ENCODE results near the gene EEF1A2. TPM values are rescaled to one million over a fixed set of nuclear protein-coding genes. Genes with fewer than 3 reads are reported as not detected.

Gene EEF1A2
- total RNA-seq, 1 donor from 2014 or later: 37.6 TPM

GRCh38 chr20:63484651-63485403, 14.1 kb downstream of the EEF1A2 start:
- H4K20me1 ChIP-seq (ENCODE audit: insufficient read depth, low read length): peaks cover 7% of the 10 kb centered on the region
- Mint-ChIP-seq H3K27ac (ENCODE audit: unreplicated experiment) (no peak overlapping the region), H3K4me1 (ENCODE audit: low read depth, unreplicated experiment) (no peaks in the 10 kb centered on the region), H3K36me3 (ENCODE audit: low read depth, unreplicated experiment) (peaks cover 2% of the 10 kb centered on the region), H3K27me3 (ENCODE audit: low read depth, unreplicated experiment) (peaks cover 39% of the 10 kb centered on the region), H3K9me3 (ENCODE audit: unreplicated experiment) (peaks cover 2% of the 10 kb centered on the region), H3K4me3 (ENCODE audit: unreplicated experiment) (no peak overlapping the region)
- no peak overlapping the region for H3K4me2 ChIP-seq (ENCODE audit: low read length)
- H3K9ac ChIP-seq (ENCODE audit: low read length): no peak overlapping the region
- no peak overlapping the region for H3K4me3 ChIP-seq (ENCODE audit: insufficient read depth, low read depth, low read length)
- H3K27me3 ChIP-seq (ENCODE audit: insufficient read depth, low read length): peaks cover 7% of the 10 kb centered on the region
- no peak overlapping the region for H3K27ac ChIP-seq (ENCODE audit: low read depth, low read length)
- H3K9me3 ChIP-seq (ENCODE audit: insufficient read depth, low read depth, low read length): no peaks in the 10 kb centered on the region
- TF ChIP-seq EZH2 (IDR thresholded peaks at IDR 0.05; ENCODE audit: insufficient read depth, low read length) (no peak), CTCF (IDR thresholded peaks at IDR 0.05; ENCODE audit: insufficient read depth, low read depth, low read length) (no peak)
- H3K4me1 ChIP-seq (ENCODE audit: insufficient read depth, low read length): peaks cover 3% of the 10 kb centered on the region
- H3K79me2 ChIP-seq (ENCODE audit: insufficient read depth, low read length): no peaks in the 10 kb centered on the region
- H3K36me3 ChIP-seq (ENCODE audit: insufficient read depth, low read length): no peaks in the 10 kb centered on the region
- FAIRE-seq (no peak), DNase-seq (ENCODE audit: low read depth) (no peak)
- H2AFZ ChIP-seq (ENCODE audit: low read depth, low read length): no peak overlapping the region

DNA sequence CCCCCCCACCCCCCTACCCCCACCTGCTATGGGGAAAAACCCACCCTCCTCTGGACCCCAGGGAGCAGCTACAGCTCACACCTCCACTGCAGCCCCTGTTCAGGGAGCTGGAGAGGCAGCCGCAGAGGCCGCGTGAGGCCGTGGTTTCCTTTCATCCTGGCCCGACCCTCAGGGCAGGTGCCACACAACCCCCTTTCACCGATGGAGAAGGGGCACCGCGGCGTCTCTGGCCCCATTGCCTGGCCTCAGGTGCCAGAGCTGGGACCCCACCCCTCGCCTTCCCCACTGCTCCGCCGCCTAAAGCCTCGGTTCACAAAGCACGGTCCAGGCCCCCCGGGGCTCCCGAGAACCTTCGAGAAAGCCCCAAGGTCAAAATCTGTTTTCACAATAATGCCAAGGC, 14.6 kb downstream of the EEF1A2 start:
- H3K27me3 ChIP-seq (ENCODE audit: insufficient read depth, low read length): peaks cover 7% of the 10 kb centered on the region
- FAIRE-seq: no peak
- no peaks in the 10 kb centered on the region for H3K79me2 ChIP-seq (ENCODE audit: insufficient read depth, low read length)
- no peaks in the 10 kb centered on the region for H3K36me3 ChIP-seq (ENCODE audit: insufficient read depth, low read length)
- TF ChIP-seq CTCF (IDR thresholded peaks at IDR 0.05; ENCODE audit: insufficient read depth, low read depth, low read length) (no peak), EZH2 (IDR thresholded peaks at IDR 0.05; ENCODE audit: insufficient read depth, low read length) (no peak)
- Mint-ChIP-seq H3K36me3 (ENCODE audit: low read depth, unreplicated experiment) (peaks cover 2% of the 10 kb centered on the region), H3K4me1 (ENCODE audit: low read depth, unreplicated experiment) (no peaks in the 10 kb centered on the region), H3K27me3 (ENCODE audit: low read depth, unreplicated experiment) (peaks cover 37% of the 10 kb centered on the region), H3K27ac (ENCODE audit: unreplicated experiment) (no peak overlapping the region), H3K4me3 (ENCODE audit: unreplicated experiment) (no peak overlapping the region), H3K9me3 (ENCODE audit: unreplicated experiment) (peaks cover 2% of the 10 kb centered on the region)
- peaks cover 7% of the 10 kb centered on the region for H4K20me1 ChIP-seq (ENCODE audit: insufficient read depth, low read length)
- DNase-seq (ENCODE audit: low read depth): no peak
- H3K27ac ChIP-seq (ENCODE audit: low read depth, low read length): no peak overlapping the region
- H2AFZ ChIP-seq (ENCODE audit: low read depth, low read length): no peak overlapping the region
- H3K4me2 ChIP-seq (ENCODE audit: low read length): no peak overlapping the region
- H3K9ac ChIP-seq (ENCODE audit: low read length): no peak overlapping the region
- no peaks in the 10 kb centered on the region for H3K9me3 ChIP-seq (ENCODE audit: insufficient read depth, low read depth, low read length)
- H3K4me3 ChIP-seq (ENCODE audit: insufficient read depth, low read depth, low read length): no peak overlapping the region
- H3K4me1 ChIP-seq (ENCODE audit: insufficient read depth, low read length): peaks cover 3% of the 10 kb centered on the region

- H3K27me3 Mint-ChIP-seq (ENCODE audit: low read depth, unreplicated experiment): peaks cover 38% of the 10 kb centered on the region
- H3K4me3 ChIP-seq (ENCODE audit: insufficient read depth, low read depth, low read length): no peak overlapping the region
- no peak overlapping the region for H3K9ac ChIP-seq (ENCODE audit: low read length)
- TF ChIP-seq CTCF (IDR thresholded peaks at IDR 0.05; ENCODE audit: insufficient read depth, low read depth, low read length): no peak
- no peak for TF ChIP-seq EZH2 (IDR thresholded peaks at IDR 0.05; ENCODE audit: insufficient read depth, low read length)
- FAIRE-seq (no peak), DNase-seq (ENCODE audit: low read depth) (no peak)
- H3K27me3 ChIP-seq (ENCODE audit: insufficient read depth, low read length): peaks cover 7% of the 10 kb centered on the region
- H2AFZ ChIP-seq (ENCODE audit: low read depth, low read length): no peak overlapping the region
- peaks cover 2% of the 10 kb centered on the region for H3K9me3 Mint-ChIP-seq (ENCODE audit: unreplicated experiment)
- no peak overlapping the region for H3K27ac Mint-ChIP-seq (ENCODE audit: unreplicated experiment)
- H4K20me1 ChIP-seq (ENCODE audit: insufficient read depth, low read length): peaks cover 7% of the 10 kb centered on the region
- H3K4me1 Mint-ChIP-seq (ENCODE audit: low read depth, unreplicated experiment): no peaks in the 10 kb centered on the region
- no peaks in the 10 kb centered on the region for H3K9me3 ChIP-seq (ENCODE audit: insufficient read depth, low read depth, low read length)
- H3K4me3 Mint-ChIP-seq (ENCODE audit: unreplicated experiment): no peak overlapping the region
- H3K36me3 ChIP-seq (ENCODE audit: insufficient read depth, low read length): no peaks in the 10 kb centered on the region
- peaks cover 3% of the 10 kb centered on the region for H3K4me1 ChIP-seq (ENCODE audit: insufficient read depth, low read length)
- H3K27ac ChIP-seq (ENCODE audit: low read depth, low read length): no peak overlapping the region
- peaks cover 2% of the 10 kb centered on the region for H3K36me3 Mint-ChIP-seq (ENCODE audit: low read depth, unreplicated experiment)
- H3K79me2 ChIP-seq (ENCODE audit: insufficient read depth, low read length): no peaks in the 10 kb centered on the region
- H3K4me2 ChIP-seq (ENCODE audit: low read length): no peak overlapping the region
Measured at GRCh38 chr20:63483834-63484233, 15.0 kb downstream of the EEF1A2 start.

All from astrocyte (in vitro differentiated cells and primary cell).